H1 (cell line): Measurements from ENCODE around the gene PSMB9. TPM values are rescaled to one million over a fixed set of nuclear protein-coding genes. Genes with fewer than 3 reads are reported as not detected.

Experiments
- CTCF ChIA-PET: fragments of 300-600 bp; sonication (Branson Sonifier 250); formaldehyde crosslinking; loops from one replicate; lab custom pipeline; 2021; ENCODE audit not compliant: partially characterized antibody; lab: Charles Lee
- POLR2A ChIA-PET: fragments of 300-600 bp; sonication (Branson Sonifier 250); formaldehyde crosslinking; loops from one replicate; lab custom pipeline; 2021; ENCODE audit warnings: inconsistent platforms; ENCODE audit not compliant: partially characterized antibody; lab: Charles Lee
- DNase-seq, 2 experiments: peaks; one replicate each; pipeline versions ENCODE4 v3.0.0 to v3.0.0-alpha.2; 2010 to 2022; ENCODE audit warnings: low spot score in 2 of 2, low read depth in 1 of 2, mixed read lengths in 1 of 2
- FAIRE-seq: peaks from 2 replicates; lab custom pipeline; 2011; peaks lifted over from hg19 to GRCh38; lab: Jason Lieb, UNC
- H2AFZ ChIP-seq: 2 replicates; pipeline ENCODE4 v1.8.1; 2012; ENCODE audit warnings: low read length, inconsistent platforms
- H2AK5ac ChIP-seq: 2 replicates; pipeline ENCODE4 v1.6.1; 2013; ENCODE audit warnings: low read depth, low read length
- H2BK120ac ChIP-seq: replicated peaks from 2 replicates; pipeline ENCODE3; 2013; ENCODE audit warnings: low read depth, low read length, inconsistent platforms
- H2BK12ac ChIP-seq: 2 replicates; pipeline ENCODE4 v1.6.1; 2013; ENCODE audit warnings: low read depth, low read length
- H2BK15ac ChIP-seq: 2 replicates; pipeline ENCODE4 v1.6.1; 2013; ENCODE audit warnings: low read length
- H2BK20ac ChIP-seq: 2 replicates; pipeline ENCODE4 v1.6.1; 2013; ENCODE audit warnings: low read length
- H2BK5ac ChIP-seq: 2 replicates; pipeline ENCODE4 v1.6.1; 2013; ENCODE audit warnings: low read depth, low read length
- H3K14ac ChIP-seq: 2 replicates; pipeline ENCODE4 v1.6.1; 2013; ENCODE audit warnings: inconsistent platforms; ENCODE audit not compliant: insufficient read length
- H3K18ac ChIP-seq: 2 replicates; pipeline ENCODE4 v1.6.1; 2013; ENCODE audit warnings: low read length; ENCODE audit errors: extremely low read depth
- H3K23ac ChIP-seq: 2 replicates; pipeline ENCODE4 v1.6.1; 2013; ENCODE audit warnings: inconsistent platforms; ENCODE audit not compliant: insufficient read length
- H3K23me2 ChIP-seq: 2 replicates; pipeline ENCODE4 v1.6.1; 2013; ENCODE audit warnings: low read depth, low read length
- H3K27ac ChIP-seq: 2 replicates; pipeline ENCODE4 v1.6.1; 2011; ENCODE audit warnings: low read depth, low read length, inconsistent platforms
- H3K27me3 ChIP-seq, 4 experiments: replicated peaks in 1 of 4; 1 replicate in 1 of 4; 2 replicates in 3 of 4; pipeline versions ENCODE4 v1.6.1 to v1.8.1; 2011 to 2013; ENCODE audit warnings: low read length in 3 of 4, mild to moderate bottlenecking in 3 of 4, inconsistent platforms in 2 of 4, mixed read lengths in 2 of 4, moderate library complexity in 1 of 4; ENCODE audit not compliant: control insufficient read depth in 3 of 4, insufficient read depth in 3 of 4; ENCODE audit errors: extremely low read depth in 1 of 4
- H3K36me3 ChIP-seq, 4 experiments: 2 replicates each; pipeline versions ENCODE4 v1.6.1 to v1.8.1; 2011 to 2013; ENCODE audit warnings: mild to moderate bottlenecking in 4 of 4, low read length in 3 of 4, moderate library complexity in 2 of 4, control low read depth in 1 of 4, inconsistent platforms in 1 of 4; ENCODE audit not compliant: insufficient read depth in 4 of 4, control insufficient read depth in 2 of 4
- H3K4ac ChIP-seq: replicated peaks from 2 replicates; pipeline ENCODE3; 2013; ENCODE audit warnings: low read length, low read depth, mixed read lengths, inconsistent platforms; ENCODE audit not compliant: insufficient read length
- H3K4me1 ChIP-seq, 4 experiments: replicated peaks in 1 of 4; 1 replicate in 1 of 4; 2 replicates in 3 of 4; pipeline versions ENCODE4 v1.6.1 to v1.8.1; 2011 to 2013; ENCODE audit warnings: low read length in 3 of 4, inconsistent platforms in 2 of 4, mixed read lengths in 1 of 4; ENCODE audit not compliant: insufficient read depth in 4 of 4, control insufficient read depth in 3 of 4
- H3K4me2 ChIP-seq, 2 experiments: 2 replicates each; pipeline versions ENCODE4 v1.6.1 to v1.8.1; 2011 to 2013; ENCODE audit warnings: low read depth in 2 of 2, low read length in 2 of 2, control low read depth in 1 of 2, inconsistent platforms in 1 of 2, mild to moderate bottlenecking in 1 of 2; ENCODE audit not compliant: insufficient read depth in 1 of 2
- H3K4me3 ChIP-seq, 4 experiments: fragments of 200-600, 300-600 bp in 1 of 4; sonication (generic), shearing (Covaris generic), sonication (Bioruptor Twin) in 1 of 4; 2 replicates each; pipeline versions ENCODE4 v1.5.1 to v1.8.1; 2011 to 2016; ENCODE audit warnings: low read length in 4 of 4, low read depth in 3 of 4, control low read depth in 2 of 4, inconsistent platforms in 2 of 4, mild to moderate bottlenecking in 2 of 4, mixed read lengths in 1 of 4, moderate library complexity in 1 of 4; ENCODE audit not compliant: insufficient read depth in 2 of 4; ENCODE audit errors: extremely low read depth in 1 of 4
- H3K56ac ChIP-seq: replicated peaks from 2 replicates; pipeline ENCODE3; 2013; ENCODE audit warnings: low read depth, mild to moderate bottlenecking, mixed read lengths, low read length, inconsistent platforms; ENCODE audit not compliant: insufficient read length
- H3K79me1 ChIP-seq: 2 replicates; pipeline ENCODE4 v1.6.1; 2013; ENCODE audit warnings: low read depth, low read length, control low read depth
- H3K79me2 ChIP-seq, 2 experiments: 2 replicates each; pipeline versions ENCODE4 v1.6.1 to v1.8.1; 2012 to 2013; ENCODE audit warnings: low read length in 2 of 2, mild to moderate bottlenecking in 2 of 2, inconsistent platforms in 1 of 2; ENCODE audit not compliant: insufficient read depth in 2 of 2, control insufficient read depth in 1 of 2
- H3K9ac ChIP-seq, 4 experiments: replicated peaks in 1 of 4; 1 replicate in 1 of 4; 2 replicates in 3 of 4; pipeline versions ENCODE4 v1.6.1 to v1.8.1; 2011 to 2013; ENCODE audit warnings: low read depth in 3 of 4, low read length in 3 of 4, control low read depth in 2 of 4, mild to moderate bottlenecking in 2 of 4, moderate library complexity in 2 of 4, inconsistent platforms in 1 of 4; ENCODE audit errors: extremely low read depth in 1 of 4
- H3K9me3 ChIP-seq, 2 experiments: 2 replicates each; pipeline versions ENCODE4 v1.6.1 to v1.8.1; 2012 to 2013; ENCODE audit warnings: mild to moderate bottlenecking in 2 of 2, moderate library complexity in 2 of 2, control low read depth in 1 of 2, inconsistent platforms in 1 of 2, low read depth in 1 of 2, low read length in 1 of 2, mixed read lengths in 1 of 2; ENCODE audit not compliant: insufficient read depth in 2 of 2
- H4K20me1 ChIP-seq, 2 experiments: replicated peaks in 1 of 2; 2 replicates each; pipeline versions ENCODE3 to v1.8.1; 2011 to 2013; ENCODE audit warnings: inconsistent platforms in 2 of 2, low read length in 2 of 2, mild to moderate bottlenecking in 1 of 2; ENCODE audit not compliant: insufficient read depth in 2 of 2, control insufficient read depth in 1 of 2
- H4K5ac ChIP-seq: 2 replicates; pipeline ENCODE4 v1.6.1; 2013; ENCODE audit warnings: low read length, low read depth, mixed read lengths, inconsistent platforms; ENCODE audit not compliant: insufficient read length
- H4K8ac ChIP-seq: 2 replicates; pipeline ENCODE4 v1.8.0; 2013; ENCODE audit warnings: mild to moderate bottlenecking, moderate library complexity, low read length, inconsistent platforms; ENCODE audit not compliant: insufficient read depth; ENCODE audit errors: extremely low read depth
- H4K91ac ChIP-seq: replicated peaks from 2 replicates; pipeline ENCODE3; 2013; ENCODE audit warnings: low read length, mixed read lengths, inconsistent platforms; ENCODE audit not compliant: insufficient read length
- ATF2 ChIP-seq: IDR thresholded peaks from 2 replicates; pipeline ENCODE4 v1.6.1; 2012; ENCODE audit warnings: low read length, inconsistent platforms
- EZH2 ChIP-seq: fragments of 200-600 bp; sonication (generic); IDR thresholded peaks from 2 replicates; pipeline ENCODE4 v1.7.1; 2012; ENCODE audit warnings: low read depth, mild to moderate bottlenecking, moderate library complexity, low read length, inconsistent platforms; ENCODE audit not compliant: severe bottlenecking
- FOSL1 ChIP-seq: IDR thresholded peaks from 2 replicates; pipeline ENCODE4 v1.6.1; 2011; ENCODE audit warnings: mild to moderate bottlenecking, low read depth, low read length, moderate library complexity; ENCODE audit not compliant: insufficient read depth
- HDAC6 ChIP-seq: IDR thresholded peaks from one replicate; pipeline ENCODE4 v1.7.1; 2012; ENCODE audit warnings: low read depth, mild to moderate bottlenecking, inconsistent platforms, low read length, moderate library complexity
- KDM4A ChIP-seq: IDR thresholded peaks from one replicate; pipeline ENCODE4 v1.7.1; 2012; ENCODE audit warnings: low read depth, mild to moderate bottlenecking, moderate library complexity, low read length, inconsistent platforms; ENCODE audit not compliant: severe bottlenecking
- RAD21 ChIP-seq, 2 experiments: IDR thresholded peaks in 1 of 2; conservative IDR thresholded peaks in 1 of 2; 2 replicates each; pipeline ENCODE4 v1.6.1; 2011; ENCODE audit warnings: low read depth in 2 of 2, low read length in 2 of 2, improper control_type of control experiment in 1 of 2, inconsistent platforms in 1 of 2, mild to moderate bottlenecking in 1 of 2, moderate library complexity in 1 of 2
- RXRA ChIP-seq: IDR thresholded peaks from 2 replicates; pipeline ENCODE4 v1.6.1; 2011; ENCODE audit warnings: low read depth, mild to moderate bottlenecking, low read length, moderate library complexity; ENCODE audit not compliant: insufficient read depth
- SIN3A ChIP-seq, 2 experiments: IDR thresholded peaks in 1 of 2; conservative IDR thresholded peaks in 1 of 2; 2 replicates each; pipeline ENCODE4 v1.6.1; 2011 to 2012; ENCODE audit warnings: low read length in 2 of 2, improper control_type of control experiment in 1 of 2, low read depth in 1 of 2, mild to moderate bottlenecking in 1 of 2
- SIX5 ChIP-seq: IDR thresholded peaks from 2 replicates; pipeline ENCODE4 v1.6.1; 2011; ENCODE audit warnings: mild to moderate bottlenecking, low read depth, low read length
- TBP ChIP-seq: IDR thresholded peaks from 2 replicates; pipeline ENCODE4 v1.6.1; 2011; ENCODE audit warnings: low read depth, low read length, improper control_type of control experiment
- TEAD4 ChIP-seq: IDR thresholded peaks from 2 replicates; pipeline ENCODE4 v1.6.1; 2012; ENCODE audit warnings: low read depth, low read length, inconsistent platforms, mixed read lengths
- WGBS, 2 experiments: shearing (Covaris generic) in 1 of 2; methylation state at CpG; one replicate each; pipeline versions ENCODE4 v1.1.6 to v1.1.7; 2013 to 2015; ENCODE audit warnings: low lambda C conversion rate in 2 of 2, mixed read lengths in 2 of 2, inconsistent platforms in 1 of 2, low coverage in 1 of 2, missing lambda C conversion rate in 1 of 2; ENCODE audit not compliant: insufficient replicate concordance in 2 of 2, insufficient coverage in 1 of 2, insufficient read length in 1 of 2; ENCODE audit errors: extremely low coverage in 1 of 2, missing lambda C conversion rate in 1 of 2; 5-methylcytosine and 5-hydroxymethylcytosine counted together
- polyA plus RNA-seq, 7 experiments: library from polyadenylated mRNA; depleted of rRNA in 3 of 7; stranded (reverse) in 5 of 7; unstranded in 2 of 7; fragments of >200 nt in 5 of 7; fragments of 200-250 nt in 2 of 7; gene quantifications; 1 replicate in 5 of 7; 2 replicates in 1 of 7; 4 replicates in 1 of 7; pipeline versions ENCODE4 v1.2.1 to v1.2.3, GENCODE V29; 2011 to 2013; ENCODE audit warnings: missing spikeins in 2 of 7, mixed read lengths in 2 of 7
- total RNA-seq: library from RNA; stranded (reverse); fragmentation: NEBNext Ultra II Directional; extraction: Animal tissue kit (Norgen Biotek cat#: 25700); gene quantifications from 2 replicates; pipeline ENCODE4 v1.2.1, GENCODE V29; 2021

The PSMB9 gene
- total and polyA plus RNA-seq, 2 of the 8 experiments (the other 6 are each of a cell fraction or from before 2014, with no cell fraction given), result 4.5 to 22.8 TPM

- FAIRE-seq, result no peak
- Histone ChIP-seq H4K8ac (no peak overlapping the region), H2AK5ac (no peak overlapping the region), H2BK20ac (no peak overlapping the region), H3K9ac (no peak overlapping the region), H2BK12ac (no peak overlapping the region), H3K79me1 (no peaks in the 10 kb centered on the region), H3K14ac (no peak overlapping the region), H3K36me3 (peaks cover 0 to 9% (median 0%) of the 10 kb centered on the region in 4 experiments; a peak in 5 of 8 replicates), H4K20me1 (peaks cover 0 to 2% of the 10 kb centered on the region in 2 experiments), H2BK120ac (no peak overlapping the region), H3K4me3 (no peak overlapping the region), H4K91ac (no peak overlapping the region), H3K18ac (no peak overlapping the region), H3K27ac (no peak overlapping the region), H3K79me2 (no peaks in the 10 kb centered on the region), H2BK5ac (no peak overlapping the region), H3K4ac (no peak overlapping the region), H2AFZ (no peak overlapping the region), H3K9me3 (no peaks in the 10 kb centered on the region), H3K23me2 (peaks cover 15% of the 10 kb centered on the region), H3K27me3 (peaks cover 5 to 27% (median 21%) of the 10 kb centered on the region in 4 experiments), H3K4me2 (no peak overlapping the region), H2BK15ac (no peak overlapping the region), H3K4me1 (peaks cover 0 to 3% (median under 1%) of the 10 kb centered on the region in 4 experiments; a peak in 3 of 7 replicates), H4K5ac (no peak overlapping the region), H3K23ac (no peak overlapping the region), H3K56ac (no peak overlapping the region)
- POLR2A ChIA-PET, result no interaction called here
- DNase-seq, result no peak
- CTCF ChIA-PET, result interaction anchor here (0.7 to 11.2 kb wide), 3 partner anchors 9 to 17 kb away, joined by 3 to 402 read pairs (median 3); partner anchors contain the start of genes PSMB9, TAP1 and TAP2
- 88% methylated on average over 8 of the region's 8 CpGs; no CpG with 5 or more reads in 1 of the 2 experiments for WGBS, 2 experiments
- TF ChIP-seq KDM4A (no peak), TBP (no peak), FOSL1 (no peak), RAD21 (IDR thresholded peaks at IDR 0.05 in 1 of 2, conservative IDR thresholded peaks at IDR 0.05 in 1 of 2; ENCODE audit: low read depth in 2 of 2, low read length in 2 of 2) (no peak), HDAC6 (no peak), SIX5 (no peak), EZH2 (no peak), ATF2 (no peak), SIN3A (conservative IDR thresholded peaks at IDR 0.05 in 1 of 2, IDR thresholded peaks at IDR 0.05 in 1 of 2; ENCODE audit: low read depth in 1 of 2, low read length in 2 of 2) (no peak), RXRA (no peak), TEAD4 (no peak)
Measured at GRCh38 chr6:32847795-32848194, 6.2 kb upstream of the PSMB9 start.
